ENCODE measurements around the gene LLCFC1. TPM values are rescaled to one million over a fixed set of nuclear protein-coding genes. Genes with fewer than 3 reads are reported as not detected.

Gene LLCFC1
- total RNA-seq, 1 experiment from 2014 or later: not detected

DNA sequence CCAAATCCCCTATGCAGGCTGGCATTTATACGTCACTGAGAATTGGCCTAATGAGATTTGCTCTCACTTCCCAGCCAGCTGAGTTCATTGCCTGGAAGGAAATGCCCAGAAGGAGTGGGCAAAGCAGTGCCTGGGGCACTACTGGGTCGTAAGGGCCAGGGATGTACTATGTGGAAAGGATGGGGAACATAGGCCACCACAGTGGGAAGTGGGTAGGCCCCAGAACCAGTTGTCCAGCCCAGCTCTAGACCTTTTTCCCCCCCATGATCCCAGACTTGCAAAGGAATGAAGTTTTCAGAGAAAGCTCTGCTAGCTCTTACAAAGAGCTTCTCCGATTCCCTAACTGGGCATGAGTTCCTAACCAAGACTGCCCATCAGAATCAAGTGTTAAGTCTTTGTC, 19.6 kb upstream of the LLCFC1 start:
- ChIA-PET CTCF (no interaction called here), POLR2A (no interaction called here)
- ATAC-seq: no peak

DNA sequence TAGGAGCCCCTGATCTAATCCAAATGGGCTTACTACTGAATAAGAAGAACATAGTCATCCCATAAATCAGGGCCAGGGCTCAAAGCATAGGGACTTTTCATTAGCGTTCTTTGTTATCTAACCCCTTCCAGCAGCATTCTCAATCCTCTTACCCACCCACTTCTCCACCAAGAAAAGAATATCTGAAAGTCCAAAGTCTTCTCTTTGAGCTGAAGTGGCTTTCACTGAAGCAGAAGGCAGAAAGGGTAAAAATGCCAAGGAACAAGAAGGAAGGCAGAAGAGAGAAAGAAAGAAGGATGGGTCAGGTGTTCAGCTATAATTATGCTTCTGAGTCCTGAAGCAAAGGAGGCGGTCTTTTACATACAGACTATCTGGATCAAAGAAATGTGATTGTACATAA, 15.9 kb upstream of the LLCFC1 start:
- no peak for ATAC-seq

More for the DNA sequence above, 19.6 kb upstream of the LLCFC1 start:
- Histone ChIP-seq H3K27me3 (ENCODE audit: control insufficient read depth, insufficient read depth, low read length) (no peaks in the 10 kb centered on the region; the same call in 1 of the 2 replicates), H3K4me1 (ENCODE audit: control insufficient read depth, insufficient read depth, low read length) (no peaks in the 10 kb centered on the region), H3K27ac (ENCODE audit: low read length) (no peak overlapping the region), H3K9me3 (ENCODE audit: control insufficient read depth, insufficient read depth, low read depth, low read length) (no peaks in the 10 kb centered on the region), H3K36me3 (ENCODE audit: control insufficient read depth, insufficient read depth, low read length) (no peaks in the 10 kb centered on the region), H3K4me3 (ENCODE audit: low read depth in 2 of 2, low read length in 2 of 2) (no peak overlapping the region)
- no peak for DNase-seq (ENCODE audit: low read depth, low spot score)
- intact Hi-C loops (cut with micrococcal nuclease; ENCODE audit: unreplicated experiment): no loop called here
- TF ChIP-seq, protein P1, sequence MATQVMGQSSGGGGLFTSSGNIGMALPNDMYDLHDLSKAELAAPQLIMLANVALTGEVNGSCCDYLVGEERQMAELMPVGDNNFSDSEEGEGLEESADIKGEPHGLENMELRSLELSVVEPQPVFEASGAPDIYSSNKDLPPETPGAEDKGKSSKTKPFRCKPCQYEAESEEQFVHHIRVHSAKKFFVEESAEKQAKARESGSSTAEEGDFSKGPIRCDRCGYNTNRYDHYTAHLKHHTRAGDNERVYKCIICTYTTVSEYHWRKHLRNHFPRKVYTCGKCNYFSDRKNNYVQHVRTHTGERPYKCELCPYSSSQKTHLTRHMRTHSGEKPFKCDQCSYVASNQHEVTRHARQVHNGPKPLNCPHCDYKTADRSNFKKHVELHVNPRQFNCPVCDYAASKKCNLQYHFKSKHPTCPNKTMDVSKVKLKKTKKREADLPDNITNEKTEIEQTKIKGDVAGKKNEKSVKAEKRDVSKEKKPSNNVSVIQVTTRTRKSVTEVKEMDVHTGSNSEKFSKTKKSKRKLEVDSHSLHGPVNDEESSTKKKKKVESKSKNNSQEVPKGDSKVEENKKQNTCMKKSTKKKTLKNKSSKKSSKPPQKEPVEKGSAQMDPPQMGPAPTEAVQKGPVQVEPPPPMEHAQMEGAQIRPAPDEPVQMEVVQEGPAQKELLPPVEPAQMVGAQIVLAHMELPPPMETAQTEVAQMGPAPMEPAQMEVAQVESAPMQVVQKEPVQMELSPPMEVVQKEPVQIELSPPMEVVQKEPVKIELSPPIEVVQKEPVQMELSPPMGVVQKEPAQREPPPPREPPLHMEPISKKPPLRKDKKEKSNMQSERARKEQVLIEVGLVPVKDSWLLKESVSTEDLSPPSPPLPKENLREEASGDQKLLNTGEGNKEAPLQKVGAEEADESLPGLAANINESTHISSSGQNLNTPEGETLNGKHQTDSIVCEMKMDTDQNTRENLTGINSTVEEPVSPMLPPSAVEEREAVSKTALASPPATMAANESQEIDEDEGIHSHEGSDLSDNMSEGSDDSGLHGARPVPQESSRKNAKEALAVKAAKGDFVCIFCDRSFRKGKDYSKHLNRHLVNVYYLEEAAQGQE (IDR thresholded peaks at IDR 0.05; ENCODE audit: insufficient read depth in 1 of 2, low read depth in 2 of 2, low read length in 1 of 2): no peak
- in situ Hi-C loops (cut with HindIII; ENCODE audit: low pct_unique_long_range_greater_than_20kb, low sequenced_read_pairs): no loop called here
- BruUV-seq (replicated peaks): no TSS peak

More for the DNA sequence above, 15.9 kb upstream of the LLCFC1 start:
- in situ Hi-C loops (cut with HindIII; ENCODE audit: low pct_unique_long_range_greater_than_20kb, low sequenced_read_pairs) (no loop called here), intact Hi-C loops (cut with micrococcal nuclease; ENCODE audit: unreplicated experiment) (no loop called here)
- Histone ChIP-seq H3K36me3 (ENCODE audit: control insufficient read depth, insufficient read depth, low read length) (no peaks in the 10 kb centered on the region), H3K9me3 (ENCODE audit: control insufficient read depth, insufficient read depth, low read depth, low read length) (no peaks in the 10 kb centered on the region), H3K27ac (ENCODE audit: low read length) (no peak overlapping the region), H3K27me3 (ENCODE audit: control insufficient read depth, insufficient read depth, low read length) (no peaks in the 10 kb centered on the region; the same call in 1 of the 2 replicates), H3K4me3 (ENCODE audit: low read depth in 2 of 2, low read length in 2 of 2) (no peak overlapping the region), H3K4me1 (ENCODE audit: control insufficient read depth, insufficient read depth, low read length) (no peaks in the 10 kb centered on the region)
- no peak for DNase-seq (ENCODE audit: low read depth, low spot score)
- TF ChIP-seq, protein P1 (IDR thresholded peaks at IDR 0.05; ENCODE audit: insufficient read depth in 1 of 2, low read depth in 2 of 2, low read length in 1 of 2): no peak
- TF ChIP-seq CTCF (IDR thresholded peaks at IDR 0.05) (no peak), TCF7L2 (IDR thresholded peaks at IDR 0.05; ENCODE audit: low read depth, low read length) (no peak)
- CTCF ChIA-PET: no interaction called here
- no TSS peak for BruUV-seq (replicated peaks)
- POLR2A ChIA-PET: no interaction called here

All from Panc1 (cell line).